GM12878 (cell line): ENCODE results near the gene CASP3. TPM values are rescaled to one million over a fixed set of nuclear protein-coding genes. Genes with fewer than 3 reads are reported as not detected.
"Not testable (repeated sequence)": the region's sequence is repeated elsewhere in the genome, so short reads cannot be mapped to it uniquely, and the experiment has no call there.

Experiments
- ATAC-seq: fragments of 200-7000 bp; cut with Tn5 transposase; 3 replicates; pipeline ENCODE4 v1.9.1; 2020; ENCODE audit warnings: mild to moderate bottlenecking, moderate library complexity
- BruUV-seq: library from RNA; stranded (reverse); fragments of 400-500 nt; replicated peaks from 2 replicates; lab custom pipeline; 2021; lab: Mats Ljungman, UMichigan
- CTCF ChIA-PET: fragments of 300-600 bp; sonication (Branson Sonifier 250); formaldehyde crosslinking; extraction: SDS; loops from one replicate; lab custom pipeline; 2021; ENCODE audit warnings: inconsistent platforms; lab: Yijun Ruan, JAX
- POLR2A ChIA-PET: fragments of 350-600 bp; formaldehyde crosslinking; extraction: SDS; loops from one replicate; lab custom pipeline; 2021; ENCODE audit warnings: inconsistent platforms; lab: Charles Lee
- RAD21 ChIA-PET: fragments of 300-600 bp; sonication (Branson Sonifier 250); formaldehyde crosslinking; loops from one replicate; lab custom pipeline; 2023; ENCODE audit warnings: antibody characterized with exemption; ENCODE audit not compliant: unreplicated experiment; lab: Charles Lee
- SMC1A ChIA-PET: fragments of 300-600 bp; sonication (Branson Sonifier 250); formaldehyde crosslinking; loops from one replicate; lab custom pipeline; 2023; ENCODE audit not compliant: unreplicated experiment, uncharacterized antibody; lab: Charles Lee
- DNase-seq: peaks from one replicate; pipeline ENCODE4 v3.0.0-alpha.2; 2011; ENCODE audit warnings: low read depth, low spot score
- FAIRE-seq: peaks from 3 replicates; lab custom pipeline; 2011; peaks lifted over from hg19 to GRCh38; lab: Jason Lieb, UNC
- H2AFZ ChIP-seq: 2 replicates; pipeline ENCODE4 v1.6.0; 2011; ENCODE audit warnings: low read depth, low read length, control low read depth; ENCODE audit not compliant: control insufficient read depth
- H3K27ac ChIP-seq: 2 replicates; pipeline ENCODE4 v1.5.1; 2011; ENCODE audit warnings: control low read depth; ENCODE audit not compliant: control insufficient read depth, insufficient read depth
- H3K27me3 ChIP-seq, 2 experiments: replicated peaks in 1 of 2; 2 replicates each; pipeline versions ENCODE4 v1.6.0 to v1.6.1; 2011; ENCODE audit warnings: low read length in 1 of 2; ENCODE audit not compliant: control insufficient read depth in 2 of 2, insufficient read depth in 2 of 2
- H3K36me3 ChIP-seq, 2 experiments: 2 replicates each; pipeline ENCODE4 v1.5.1; 2011; ENCODE audit warnings: low read length in 1 of 2; ENCODE audit not compliant: control insufficient read depth in 2 of 2, insufficient read depth in 2 of 2
- H3K4me1 ChIP-seq: 2 replicates; pipeline ENCODE4 v1.6.1; 2011; ENCODE audit warnings: mild to moderate bottlenecking, low read length, moderate library complexity, mixed read lengths; ENCODE audit not compliant: control insufficient read depth, insufficient read depth
- H3K4me2 ChIP-seq: 2 replicates; pipeline ENCODE4 v1.6.0; 2011; ENCODE audit warnings: control low read depth; ENCODE audit not compliant: control insufficient read depth, insufficient read depth
- H3K4me3 ChIP-seq: fragments of 200-600 bp; sonication (generic); 2 replicates; pipeline ENCODE4 v1.5.1; 2016
- H3K79me2 ChIP-seq: 2 replicates; pipeline ENCODE4 v1.6.0; 2011; ENCODE audit warnings: low read length; ENCODE audit not compliant: control insufficient read depth, insufficient read depth
- H3K9ac ChIP-seq: 2 replicates; pipeline ENCODE4 v1.8.0; 2011; ENCODE audit warnings: low read length, control low read depth, mixed read lengths; ENCODE audit not compliant: control insufficient read depth, insufficient read depth
- H3K9me3 ChIP-seq: replicated peaks from 3 replicates; pipeline ENCODE4 v1.5.1; 2011; ENCODE audit warnings: mild to moderate bottlenecking, low read length; ENCODE audit not compliant: control insufficient read depth, insufficient read depth
- H4K20me1 ChIP-seq: 2 replicates; pipeline ENCODE4 v1.6.0; 2011; ENCODE audit not compliant: control insufficient read depth, insufficient read depth
- BCL11A ChIP-seq: IDR thresholded peaks from 2 replicates; pipeline ENCODE4 v1.6.1; 2011; ENCODE audit warnings: low read depth, low read length
- EED ChIP-seq: sonication (generic); IDR thresholded peaks from 2 replicates; pipeline ENCODE4 v1.6.1; 2016; ENCODE audit warnings: antibody characterized with exemption, low read depth
- EP300 ChIP-seq, 2 experiments: fragments of 150-350 bp in 1 of 2; IDR thresholded peaks; 2 replicates each; pipeline ENCODE4 v1.6.1; 2011 to 2012; ENCODE audit warnings: low read depth in 2 of 2, low read length in 2 of 2, borderline replicate concordance in 1 of 2, improper control_type of control experiment in 1 of 2, inconsistent platforms in 1 of 2; ENCODE audit not compliant: control insufficient read depth in 1 of 2
- GABPA ChIP-seq: IDR thresholded peaks from 2 replicates; pipeline ENCODE4 v1.6.1; 2014; ENCODE audit warnings: antibody characterized with exemption, low read depth, mild to moderate bottlenecking, inconsistent platforms
- LARP7 ChIP-seq: fragments of 450-650 bp; IDR thresholded peaks from 2 replicates; pipeline ENCODE4 v1.6.1; 2017; ENCODE audit warnings: mild to moderate bottlenecking
- MTA2 ChIP-seq: fragments of 450-650 bp; IDR thresholded peaks from 2 replicates; pipeline ENCODE4 v1.6.1; 2016; ENCODE audit warnings: low read depth, mild to moderate bottlenecking, moderate library complexity
- NFIC ChIP-seq: IDR thresholded peaks from 2 replicates; pipeline ENCODE4 v1.6.1; 2012; ENCODE audit warnings: low read depth, mild to moderate bottlenecking, inconsistent platforms, low read length, moderate library complexity
- RBBP5 ChIP-seq: fragments of 200-600 bp; sonication (generic); conservative IDR thresholded peaks from 2 replicates; pipeline ENCODE4 v1.6.1; 2016
- RFX5 ChIP-seq: IDR thresholded peaks from 2 replicates; pipeline ENCODE4 v1.6.1; 2011; ENCODE audit warnings: low read depth, low read length, improper control_type of control experiment
- SUZ12 ChIP-seq: fragments of 200-600 bp; sonication (generic); IDR thresholded peaks from one replicate; pipeline ENCODE4 v1.6.1; 2018; ENCODE audit warnings: antibody characterized with exemption, mild to moderate bottlenecking; ENCODE audit not compliant: unreplicated experiment
- TCF7 ChIP-seq: IDR thresholded peaks from 2 replicates; pipeline ENCODE4 v1.6.1; 2014; ENCODE audit warnings: antibody characterized with exemption, borderline replicate concordance
- ZNF274 ChIP-seq: IDR thresholded peaks from one replicate; pipeline ENCODE4 v1.8.0; 2011; ENCODE audit not compliant: insufficient read length, insufficient read depth
- WGBS: methylation state at CpG from one replicate; pipeline ENCODE4 v1.1.6; 2016; ENCODE audit warnings: low lambda C conversion rate; ENCODE audit not compliant: insufficient replicate concordance, insufficient coverage; ENCODE audit errors: missing lambda C conversion rate; 5-methylcytosine and 5-hydroxymethylcytosine counted together
- in situ Hi-C: fragments of 300-500 bp; cut with MboI; formaldehyde crosslinking; loops from 9 replicates; pipeline ENCODE4 v1.14.3; 2018; ENCODE audit warnings: mixed read lengths
- intact Hi-C: fragments of 100-400 bp; cut with micrococcal nuclease; formaldehyde crosslinking; loops from one replicate; pipeline ENCODE4 v1.14.2; 2022; ENCODE audit not compliant: unreplicated experiment
- polyA plus RNA-seq, 11 experiments: library from polyadenylated mRNA; depleted of rRNA in 4 of 11; unstranded in 6 of 11; stranded (reverse) in 5 of 11; fragments of >200 nt; fragmentation: Nextera tagmentation in 4 of 11; fragmentation: Illumina TruSeq in 1 of 11; extraction: Ambion mirVana in 4 of 11; extraction: Trizol in 1 of 11; gene quantifications; 1 replicate in 1 of 11; 2 replicates in 10 of 11; pipeline versions ENCODE4 v1.2.1 to v1.2.3, GENCODE V29; 2011 to 2016; ENCODE audit warnings: inconsistent platforms in 2 of 11, missing spikeins in 2 of 11, low read depth in 1 of 11
- total RNA-seq, 4 experiments: library from RNA; depleted of rRNA in 3 of 4; stranded (reverse); fragments of >200 nt in 3 of 4; fragmentation: Illumina TruSeq in 1 of 4; extraction: Trizol in 1 of 4; gene quantifications; 2 replicates each; pipeline versions ENCODE4 v1.2.1 to v1.2.3, GENCODE V29; 2013 to 2021
- TF ChIP-seq, protein P1 (sequence below): IDR thresholded peaks from 2 replicates; pipeline ENCODE4 v1.6.1; 2012; ENCODE audit warnings: low read depth, low read length, improper control_type of control experiment

The CASP3 gene
- total and polyA plus RNA-seq, 10 of the 15 experiments (the other 5 are each of a cell fraction or from before 2014, with no cell fraction given), result 50.0 to 194 (median 74.4) TPM

DNA sequence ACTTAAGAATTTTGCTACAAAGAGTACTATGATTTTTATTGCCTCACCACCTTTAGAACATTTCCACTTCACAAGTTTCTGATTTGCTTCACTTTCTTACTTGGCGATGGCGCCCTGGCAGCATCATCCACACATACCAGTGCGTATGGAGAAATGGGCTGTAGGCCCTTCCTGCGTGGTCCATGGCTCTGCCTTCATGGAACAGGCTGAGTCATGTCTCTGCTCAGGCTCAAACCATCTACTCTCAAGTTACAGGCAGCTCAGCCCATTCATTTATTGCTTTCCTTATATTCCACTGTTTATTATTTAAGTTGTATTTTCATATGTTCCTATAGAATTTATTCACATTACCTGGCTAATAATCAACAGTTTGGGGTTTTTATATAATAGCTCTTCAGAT is 21.1 kb downstream of the CASP3 start:
- RAD21 ChIA-PET, result interaction anchor here (1.8 kb wide), 1 partner anchor 20 kb away, joined by 5 read pairs; no protein-coding TSS in a partner anchor
- Histone ChIP-seq H3K4me2 (no peak overlapping the region), H3K27ac (no peak overlapping the region), H4K20me1 (no peaks in the 10 kb centered on the region), H2AFZ (no peak overlapping the region), H3K9me3 (no peaks in the 10 kb centered on the region), H3K4me3 (no peak overlapping the region), H3K9ac (no peak overlapping the region), H3K4me1 (no peaks in the 10 kb centered on the region), H3K36me3 (peaks cover 2 to 28% of the 10 kb centered on the region in 2 experiments), H3K79me2 (no peaks in the 10 kb centered on the region), H3K27me3 (no peaks in the 10 kb centered on the region)
- no peak for DNase-seq
- no TSS peak for BruUV-seq
- in situ Hi-C loops, result no loop called here
- no peak for FAIRE-seq
- CTCF ChIA-PET, result no interaction called here
- no peak for TF ChIP-seq ZNF274
- no peak for TF ChIP-seq EP300 (IDR thresholded peaks at IDR 0.05; ENCODE audit: borderline replicate concordance in 1 of 2, control insufficient read depth in 1 of 2, low read depth in 2 of 2, low read length in 2 of 2)
- no peak for TF ChIP-seq GABPA
- no peak for TF ChIP-seq MTA2
- TF ChIP-seq, protein P1, sequence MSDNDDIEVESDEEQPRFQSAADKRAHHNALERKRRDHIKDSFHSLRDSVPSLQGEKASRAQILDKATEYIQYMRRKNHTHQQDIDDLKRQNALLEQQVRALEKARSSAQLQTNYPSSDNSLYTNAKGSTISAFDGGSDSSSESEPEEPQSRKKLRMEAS, result no peak
- no peak for TF ChIP-seq RBBP5
- TF ChIP-seq LARP7, result no peak
- TF ChIP-seq SUZ12, result no peak
- no peak for TF ChIP-seq RFX5
- no peak for TF ChIP-seq TCF7
- TF ChIP-seq BCL11A, result no peak
- TF ChIP-seq EED, result no peak
- no peak for TF ChIP-seq NFIC
- no peak for ATAC-seq
- SMC1A ChIA-PET, result interaction anchor here (0.6 to 0.7 kb wide), 2 partner anchors 13 to 34 kb away, joined by 3 read pairs; no protein-coding TSS in a partner anchor
- intact Hi-C loops, result no loop called here
- POLR2A ChIA-PET, result interaction anchor here (0.6 to 1.2 kb wide), 2 partner anchors 11 to 60 kb away, joined by 3 read pairs; no protein-coding TSS in a partner anchor
- WGBS, result 97% methylated on average over 4 of the region's 4 CpGs

DNA sequence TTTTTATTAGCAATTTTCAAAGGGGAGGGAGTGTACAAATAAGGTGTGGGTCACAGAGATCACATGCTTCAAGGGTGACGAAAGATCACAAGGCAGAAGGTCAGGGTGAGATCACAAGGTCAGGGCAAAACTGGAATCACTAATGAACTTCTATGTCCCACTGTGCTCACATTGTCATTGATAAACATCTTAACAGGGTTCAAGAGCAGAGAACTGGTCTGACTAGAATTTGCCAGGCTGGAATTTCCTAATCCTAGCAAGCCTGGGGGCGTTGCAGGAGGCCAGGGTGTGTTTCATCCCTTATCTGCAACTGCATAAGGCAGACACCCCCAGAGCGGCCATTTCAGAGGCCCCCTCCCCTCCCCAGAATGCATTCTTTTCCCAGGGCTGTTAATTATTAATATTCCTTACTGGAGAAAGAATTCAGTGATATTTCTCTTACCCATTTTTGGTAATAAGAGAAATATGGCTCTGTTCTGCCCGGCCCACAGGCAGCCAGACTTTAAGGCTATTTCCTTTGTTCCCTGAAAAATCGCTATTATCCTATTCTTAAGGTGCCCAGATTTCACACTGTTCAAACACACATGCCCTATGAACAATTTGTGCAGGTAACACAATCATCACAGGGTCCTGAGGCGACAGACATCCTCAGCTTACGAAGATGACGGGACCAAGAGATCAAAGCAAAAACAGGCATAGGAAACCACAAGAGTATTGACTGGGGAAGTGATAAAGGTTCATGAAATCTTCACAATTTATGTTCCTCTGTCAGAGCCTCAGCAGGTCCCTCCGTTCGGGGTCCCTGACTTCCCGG is 23.3 kb downstream of the CASP3 start:
- H3K9ac ChIP-seq, intact Hi-C loops, H3K27ac ChIP-seq, FAIRE-seq, H3K9me3 ChIP-seq, H3K27me3 ChIP-seq, H2AFZ ChIP-seq, ATAC-seq, RAD21 ChIA-PET, H3K4me2 ChIP-seq, CTCF ChIA-PET, H3K4me1 ChIP-seq, H4K20me1 ChIP-seq, in situ Hi-C loops, DNase-seq, BruUV-seq, H3K79me2 ChIP-seq, H3K4me3 ChIP-seq: not testable (repeated sequence)
- POLR2A ChIA-PET, result interaction anchor here (0.7 to 1.0 kb wide), 2 partner anchors 10 to 363 kb away, joined by 3 read pairs; no protein-coding TSS in a partner anchor
- 95% methylated on average over 11 of the region's 11 CpGs for WGBS
- SMC1A ChIA-PET, result interaction anchor here (1.7 kb wide), 1 partner anchor 13 kb away, joined by 4 read pairs; no protein-coding TSS in a partner anchor
- peaks cover 2 to 26% of the 10 kb centered on the region in 2 experiments for H3K36me3 ChIP-seq
